Measurements from ENCODE around the gene C10orf120. TPM values are rescaled to one million over a fixed set of nuclear protein-coding genes. Genes with fewer than 3 reads are reported as not detected.

The C10orf120 gene
- total RNA-seq, 1 donor from 2014 or later, result not detected

DNA sequence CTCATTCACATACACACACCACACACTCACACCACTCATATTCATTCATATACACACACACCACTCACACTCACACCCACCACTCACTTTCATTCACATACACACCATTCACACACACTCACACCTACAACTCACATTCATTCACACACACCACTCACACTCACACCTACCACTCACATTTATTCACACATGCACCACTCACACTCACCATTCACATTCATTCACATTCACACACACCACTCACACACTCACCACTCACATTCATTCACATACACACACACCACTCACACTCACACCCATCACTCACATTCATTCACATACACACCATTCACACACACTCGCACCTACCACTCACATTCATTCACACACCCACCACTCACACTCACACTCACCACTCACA, 25.4 kb upstream of the C10orf120 start:
- no peak for DNase-seq (ENCODE audit: low read depth)
- TF ChIP-seq, protein P1, sequence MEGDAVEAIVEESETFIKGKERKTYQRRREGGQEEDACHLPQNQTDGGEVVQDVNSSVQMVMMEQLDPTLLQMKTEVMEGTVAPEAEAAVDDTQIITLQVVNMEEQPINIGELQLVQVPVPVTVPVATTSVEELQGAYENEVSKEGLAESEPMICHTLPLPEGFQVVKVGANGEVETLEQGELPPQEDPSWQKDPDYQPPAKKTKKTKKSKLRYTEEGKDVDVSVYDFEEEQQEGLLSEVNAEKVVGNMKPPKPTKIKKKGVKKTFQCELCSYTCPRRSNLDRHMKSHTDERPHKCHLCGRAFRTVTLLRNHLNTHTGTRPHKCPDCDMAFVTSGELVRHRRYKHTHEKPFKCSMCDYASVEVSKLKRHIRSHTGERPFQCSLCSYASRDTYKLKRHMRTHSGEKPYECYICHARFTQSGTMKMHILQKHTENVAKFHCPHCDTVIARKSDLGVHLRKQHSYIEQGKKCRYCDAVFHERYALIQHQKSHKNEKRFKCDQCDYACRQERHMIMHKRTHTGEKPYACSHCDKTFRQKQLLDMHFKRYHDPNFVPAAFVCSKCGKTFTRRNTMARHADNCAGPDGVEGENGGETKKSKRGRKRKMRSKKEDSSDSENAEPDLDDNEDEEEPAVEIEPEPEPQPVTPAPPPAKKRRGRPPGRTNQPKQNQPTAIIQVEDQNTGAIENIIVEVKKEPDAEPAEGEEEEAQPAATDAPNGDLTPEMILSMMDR (IDR thresholded peaks at IDR 0.05; ENCODE audit: insufficient read depth, low read length, poor library complexity, severe bottlenecking), result no peak
- Histone ChIP-seq H3K4me3 (ENCODE audit: low read depth, low read length) (no peak overlapping the region), H3K27me3 (ENCODE audit: control insufficient read depth, insufficient read depth, low read length) (no peaks in the 10 kb centered on the region), H3K36me3 (ENCODE audit: control insufficient read depth, insufficient read depth, low read length) (no peaks in the 10 kb centered on the region)

DNA sequence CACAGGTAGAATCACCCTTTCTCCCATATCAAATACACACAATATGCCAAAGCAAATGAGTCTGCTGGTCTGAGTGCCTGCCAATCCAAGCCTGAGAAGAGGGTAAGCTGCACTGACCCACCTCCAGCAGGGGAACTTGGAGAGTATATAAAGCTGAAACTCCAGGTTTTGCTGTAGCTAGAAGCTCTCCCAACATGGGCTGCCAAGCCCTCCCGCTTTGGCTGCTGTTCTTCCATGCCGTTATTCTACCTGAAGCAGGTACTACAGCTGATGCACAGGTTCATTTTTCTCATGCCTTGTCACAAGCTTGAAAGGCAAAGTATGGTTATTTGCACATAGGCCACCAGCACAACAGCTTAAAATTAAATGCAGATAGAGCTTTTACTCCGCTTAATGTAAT, 21.5 kb upstream of the C10orf120 start:
- no peak for DNase-seq (ENCODE audit: low read depth)
- peaks cover 3% of the 10 kb centered on the region for H3K27me3 ChIP-seq (ENCODE audit: control insufficient read depth, insufficient read depth, low read length)
- no peaks in the 10 kb centered on the region for H3K36me3 ChIP-seq (ENCODE audit: control insufficient read depth, insufficient read depth, low read length)
- no peak overlapping the region for H3K4me3 ChIP-seq (ENCODE audit: low read depth, low read length)
- TF ChIP-seq, protein P1 (IDR thresholded peaks at IDR 0.05; ENCODE audit: insufficient read depth, low read length, poor library complexity, severe bottlenecking), result no peak

- H3K4me3 ChIP-seq (ENCODE audit: low read depth, low read length), result no peak overlapping the region
- DNase-seq (ENCODE audit: low read depth), result no peak
- H3K27me3 ChIP-seq (ENCODE audit: control insufficient read depth, insufficient read depth, low read length), result peaks cover 10% of the 10 kb centered on the region
- TF ChIP-seq, protein P1 (IDR thresholded peaks at IDR 0.05; ENCODE audit: insufficient read depth, low read length, poor library complexity, severe bottlenecking), result no peak
- no peaks in the 10 kb centered on the region for H3K36me3 ChIP-seq (ENCODE audit: control insufficient read depth, insufficient read depth, low read length)
Observed at GRCh38 chr10:122716025-122716424, 16.4 kb upstream of the C10orf120 start.

DNA sequence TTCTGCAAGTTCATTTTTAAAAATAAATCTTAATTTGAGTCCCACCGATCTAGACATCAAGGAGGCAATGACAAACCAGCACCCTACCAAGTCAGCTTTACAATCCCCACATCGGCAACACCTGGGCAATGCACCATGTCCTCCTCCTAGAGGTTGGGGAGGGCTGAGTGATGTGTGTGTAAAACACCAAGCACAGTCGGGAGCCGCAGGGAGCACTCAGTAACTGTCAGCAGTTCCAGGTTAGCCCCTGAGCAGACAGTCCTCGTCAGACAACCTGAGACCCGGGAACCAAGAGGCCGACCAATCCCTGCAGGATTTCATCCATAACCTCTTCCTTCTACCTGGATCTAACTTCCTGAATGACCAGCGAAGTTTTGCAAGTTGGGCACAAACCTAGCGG, 15.9 kb upstream of the C10orf120 start:
- TF ChIP-seq, protein P1 (IDR thresholded peaks at IDR 0.05; ENCODE audit: insufficient read depth, low read length, poor library complexity, severe bottlenecking), result no peak
- Histone ChIP-seq H3K36me3 (ENCODE audit: control insufficient read depth, insufficient read depth, low read length) (no peaks in the 10 kb centered on the region), H3K4me3 (ENCODE audit: low read depth, low read length) (no peak overlapping the region), H3K27me3 (ENCODE audit: control insufficient read depth, insufficient read depth, low read length) (peaks cover 10% of the 10 kb centered on the region)
- no peak for DNase-seq (ENCODE audit: low read depth)

- no peak overlapping the region for H3K4me3 ChIP-seq (ENCODE audit: low read depth, low read length)
- TF ChIP-seq, protein P1 (IDR thresholded peaks at IDR 0.05; ENCODE audit: insufficient read depth, low read length, poor library complexity, severe bottlenecking), result no peak
- no peaks in the 10 kb centered on the region for H3K36me3 ChIP-seq (ENCODE audit: control insufficient read depth, insufficient read depth, low read length)
- DNase-seq (ENCODE audit: low read depth), result no peak
- H3K27me3 ChIP-seq (ENCODE audit: control insufficient read depth, insufficient read depth, low read length), result peaks cover 7% of the 10 kb centered on the region
Observed at GRCh38 chr10:122713091-122713885, 13.6 kb upstream of the C10orf120 start.

DNA sequence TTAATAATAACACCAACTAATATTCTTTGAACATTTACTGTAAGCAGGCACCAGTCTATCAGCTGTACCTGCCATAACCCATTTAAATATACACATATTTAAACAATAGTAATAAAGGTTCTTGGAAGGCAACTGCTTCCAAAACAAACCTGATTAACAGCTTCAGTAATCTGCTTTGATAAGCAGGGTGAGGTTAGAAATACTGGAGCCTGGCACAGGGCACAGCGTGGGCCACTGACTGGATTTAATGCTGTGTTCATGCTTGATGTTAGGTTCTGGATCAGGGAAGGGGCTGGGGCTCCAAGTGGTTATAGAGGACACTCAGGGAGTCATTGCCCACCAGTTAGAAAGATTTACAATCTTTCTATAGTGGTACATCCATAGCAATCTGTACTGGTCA, 10.9 kb upstream of the C10orf120 start:
- Histone ChIP-seq H3K27me3 (ENCODE audit: control insufficient read depth, insufficient read depth, low read length) (peaks cover 6% of the 10 kb centered on the region), H3K4me3 (ENCODE audit: low read depth, low read length) (no peak overlapping the region), H3K36me3 (ENCODE audit: control insufficient read depth, insufficient read depth, low read length) (no peaks in the 10 kb centered on the region)
- TF ChIP-seq, protein P1 (IDR thresholded peaks at IDR 0.05; ENCODE audit: insufficient read depth, low read length, poor library complexity, severe bottlenecking), result no peak
- no peak for DNase-seq (ENCODE audit: low read depth)
